Measurements from ENCODE around the gene PRKN.
"Not testable (repeated sequence)": the region's sequence is repeated elsewhere in the genome, so short reads cannot be mapped to it uniquely, and the experiment has no call there.

PRKN gene

DNA sequence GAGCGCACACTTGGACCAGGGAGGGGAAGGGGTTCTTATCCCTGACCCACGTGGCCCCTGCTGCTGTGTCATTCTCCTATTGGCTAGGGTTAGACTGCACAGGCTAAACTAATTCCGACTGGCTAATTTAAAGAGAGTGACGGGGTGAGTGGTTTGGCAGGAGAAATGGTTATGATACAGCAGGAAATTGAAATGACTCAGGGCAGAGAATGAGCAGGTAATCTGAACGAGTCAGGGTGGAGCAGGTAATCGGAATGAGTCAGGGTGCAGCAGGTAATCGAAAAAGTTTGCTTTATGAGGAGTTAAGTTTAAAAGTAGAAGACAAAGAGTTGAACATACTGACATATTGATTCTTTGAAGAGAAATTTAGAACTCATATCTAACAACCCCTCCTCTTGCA, 1417.8 kb downstream of the PRKN start:
- H3K4me2 ChIP-seq (ENCODE audit: low read length, poor library complexity, severe bottlenecking); H2BK15ac ChIP-seq (ENCODE audit: low read depth, poor library complexity, severe bottlenecking); H2AK5ac ChIP-seq (ENCODE audit: low read length, severe bottlenecking); H3K36me3 ChIP-seq (ENCODE audit: control insufficient read depth in 1 of 2, insufficient read depth in 2 of 2, low read depth in 1 of 2, low read length in 2 of 2); DNase-seq; H2AFZ ChIP-seq (ENCODE audit: low read depth, low read length); H3K27ac ChIP-seq (ENCODE audit: low read length, poor library complexity, severe bottlenecking); H2BK5ac ChIP-seq (ENCODE audit: low read depth, low read length, poor library complexity, severe bottlenecking); H3K27me3 ChIP-seq (ENCODE audit: control insufficient read depth in 1 of 2, insufficient read depth in 1 of 2, low read length in 2 of 2); H3K23ac ChIP-seq (ENCODE audit: low read length in 2 of 2); H2BK12ac ChIP-seq (ENCODE audit: low read length in 2 of 2); H3K14ac ChIP-seq (ENCODE audit: low read length in 2 of 2); H3K79me1 ChIP-seq (replicated peaks; ENCODE audit: low read length, poor library complexity, severe bottlenecking); H4K8ac ChIP-seq (ENCODE audit: low read length); H3K9me3 ChIP-seq (ENCODE audit: control insufficient read depth, low read length); H3K4me3 ChIP-seq (ENCODE audit: insufficient read depth in 1 of 2, low read depth in 1 of 2, low read length in 2 of 2); H3K9ac ChIP-seq (ENCODE audit: low read length); H2BK120ac ChIP-seq (ENCODE audit: low read depth, low read length); H3K4me1 ChIP-seq (ENCODE audit: control insufficient read depth, insufficient read depth, low read depth, low read length); H3K18ac ChIP-seq (ENCODE audit: low read depth in 1 of 2, low read length in 2 of 2); H3K4ac ChIP-seq (ENCODE audit: low read depth in 1 of 2, low read length in 2 of 2); H4K91ac ChIP-seq (ENCODE audit: low read length): not testable (repeated sequence)
- WGBS: 83% methylated on average over 6 of the region's 7 CpGs

DNA sequence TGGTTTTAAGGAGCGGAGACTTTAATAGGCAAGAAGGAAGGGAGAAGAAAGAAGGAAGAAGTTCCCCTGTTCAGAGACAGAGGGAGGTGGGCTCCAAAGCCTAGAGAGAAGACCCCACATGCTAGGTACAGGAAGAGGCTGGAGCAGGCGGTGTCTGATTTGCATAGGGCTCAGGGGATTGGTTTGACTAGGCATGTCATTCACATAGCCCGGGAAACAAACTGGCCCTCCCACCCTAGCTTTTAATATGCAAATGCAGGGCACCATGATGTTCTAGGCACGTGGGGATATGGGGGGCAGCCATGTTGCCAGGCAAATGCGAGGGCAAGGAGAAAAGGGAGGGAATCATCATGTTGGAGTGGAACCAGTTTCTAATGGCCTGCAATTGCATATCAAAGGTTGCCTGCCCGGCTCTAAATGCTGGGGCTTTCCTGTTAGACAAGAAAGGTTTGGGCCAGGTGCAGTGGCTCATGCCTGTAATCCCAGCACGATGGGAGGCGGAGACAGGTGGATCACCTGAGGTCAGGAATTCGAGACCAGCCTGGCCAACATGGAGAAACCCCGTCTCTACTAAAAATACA, 1419.4 kb downstream of the PRKN start:
- Histone ChIP-seq H3K23ac (ENCODE audit: low read length in 2 of 2) (no peak overlapping the region), H3K27me3 (ENCODE audit: control insufficient read depth in 1 of 2, insufficient read depth in 1 of 2, low read length in 2 of 2) (no peaks in the 10 kb centered on the region), H2AK5ac (ENCODE audit: low read length, severe bottlenecking) (no peak overlapping the region), H3K27ac (ENCODE audit: low read length, poor library complexity, severe bottlenecking) (no peak overlapping the region), H2BK5ac (ENCODE audit: low read depth, low read length, poor library complexity, severe bottlenecking) (no peak overlapping the region), H3K9ac (ENCODE audit: low read length) (no peak overlapping the region), H3K4me1 (ENCODE audit: control insufficient read depth, insufficient read depth, low read depth, low read length) (no peaks in the 10 kb centered on the region), H3K36me3 (ENCODE audit: control insufficient read depth in 1 of 2, insufficient read depth in 2 of 2, low read depth in 1 of 2, low read length in 2 of 2) (no peaks in the 10 kb centered on the region), H2BK12ac (ENCODE audit: low read length in 2 of 2) (no peak overlapping the region), H3K4me2 (ENCODE audit: low read length, poor library complexity, severe bottlenecking) (no peak overlapping the region), H2AFZ (ENCODE audit: low read depth, low read length) (no peak overlapping the region), H3K79me1 (replicated peaks; ENCODE audit: low read length, poor library complexity, severe bottlenecking) (no peaks in the 10 kb centered on the region), H4K8ac (ENCODE audit: low read length) (no peak overlapping the region), H2BK15ac (ENCODE audit: low read depth, poor library complexity, severe bottlenecking) (no peak overlapping the region), H3K4me3 (ENCODE audit: insufficient read depth in 1 of 2, low read depth in 1 of 2, low read length in 2 of 2) (no peak overlapping the region), H4K91ac (ENCODE audit: low read length) (no peak overlapping the region), H3K18ac (ENCODE audit: low read depth in 1 of 2, low read length in 2 of 2) (no peak overlapping the region), H3K4ac (ENCODE audit: low read depth in 1 of 2, low read length in 2 of 2) (no peak overlapping the region), H3K14ac (ENCODE audit: low read length in 2 of 2) (no peak overlapping the region), H2BK120ac (ENCODE audit: low read depth, low read length) (no peak overlapping the region), H3K9me3 (ENCODE audit: control insufficient read depth, low read length) (no peaks in the 10 kb centered on the region)
- no peak for DNase-seq
- WGBS: 76% methylated on average over 9 of the region's 10 CpGs

DNA sequence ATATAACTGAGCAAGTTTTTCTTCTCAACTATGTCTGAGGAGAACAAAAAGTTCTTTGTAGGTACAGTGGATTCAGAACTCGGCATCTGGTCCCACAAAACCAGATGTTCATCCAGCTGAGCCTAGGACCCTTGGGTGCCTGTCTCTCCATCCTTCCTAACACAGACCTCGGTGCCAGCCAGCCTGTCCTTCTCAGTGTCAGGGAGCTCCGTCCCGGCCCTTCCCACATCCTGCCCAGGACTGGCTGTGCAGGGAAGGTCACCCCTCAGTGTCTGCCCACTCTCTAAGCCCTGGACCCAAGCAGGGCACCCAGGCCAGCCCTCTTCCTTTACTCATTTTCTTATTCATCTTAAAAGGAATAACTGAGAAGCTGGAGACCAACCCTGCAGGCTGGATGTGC, 1421.7 kb downstream of the PRKN start:
- Histone ChIP-seq H3K23ac (ENCODE audit: low read length in 2 of 2) (no peak overlapping the region), H3K9me3 (ENCODE audit: control insufficient read depth, low read length) (no peaks in the 10 kb centered on the region), H2AK5ac (ENCODE audit: low read length, severe bottlenecking) (no peak overlapping the region), H2BK120ac (ENCODE audit: low read depth, low read length) (no peak overlapping the region), H3K18ac (ENCODE audit: low read depth in 1 of 2, low read length in 2 of 2) (no peak overlapping the region), H4K91ac (ENCODE audit: low read length) (no peak overlapping the region), H2BK5ac (ENCODE audit: low read depth, low read length, poor library complexity, severe bottlenecking) (no peak overlapping the region), H3K4me3 (ENCODE audit: insufficient read depth in 1 of 2, low read depth in 1 of 2, low read length in 2 of 2) (no peak overlapping the region), H3K27me3 (ENCODE audit: control insufficient read depth in 1 of 2, insufficient read depth in 1 of 2, low read length in 2 of 2) (no peaks in the 10 kb centered on the region), H4K8ac (ENCODE audit: low read length) (no peak overlapping the region), H3K27ac (ENCODE audit: low read length, poor library complexity, severe bottlenecking) (no peak overlapping the region), H3K4ac (ENCODE audit: low read depth in 1 of 2, low read length in 2 of 2) (no peak overlapping the region), H3K4me2 (ENCODE audit: low read length, poor library complexity, severe bottlenecking) (no peak overlapping the region), H3K79me1 (replicated peaks; ENCODE audit: low read length, poor library complexity, severe bottlenecking) (no peaks in the 10 kb centered on the region), H3K4me1 (ENCODE audit: control insufficient read depth, insufficient read depth, low read depth, low read length) (no peaks in the 10 kb centered on the region), H3K36me3 (ENCODE audit: control insufficient read depth in 1 of 2, insufficient read depth in 2 of 2, low read depth in 1 of 2, low read length in 2 of 2) (no peaks in the 10 kb centered on the region), H2BK15ac (ENCODE audit: low read depth, poor library complexity, severe bottlenecking) (no peak overlapping the region), H2AFZ (ENCODE audit: low read depth, low read length) (no peak overlapping the region), H3K14ac (ENCODE audit: low read length in 2 of 2) (no peak overlapping the region), H2BK12ac (ENCODE audit: low read length in 2 of 2) (no peak overlapping the region), H3K9ac (ENCODE audit: low read length) (no peak overlapping the region)
- 91% methylated on average over 4 of the region's 4 CpGs for WGBS
- no peak for DNase-seq

DNA sequence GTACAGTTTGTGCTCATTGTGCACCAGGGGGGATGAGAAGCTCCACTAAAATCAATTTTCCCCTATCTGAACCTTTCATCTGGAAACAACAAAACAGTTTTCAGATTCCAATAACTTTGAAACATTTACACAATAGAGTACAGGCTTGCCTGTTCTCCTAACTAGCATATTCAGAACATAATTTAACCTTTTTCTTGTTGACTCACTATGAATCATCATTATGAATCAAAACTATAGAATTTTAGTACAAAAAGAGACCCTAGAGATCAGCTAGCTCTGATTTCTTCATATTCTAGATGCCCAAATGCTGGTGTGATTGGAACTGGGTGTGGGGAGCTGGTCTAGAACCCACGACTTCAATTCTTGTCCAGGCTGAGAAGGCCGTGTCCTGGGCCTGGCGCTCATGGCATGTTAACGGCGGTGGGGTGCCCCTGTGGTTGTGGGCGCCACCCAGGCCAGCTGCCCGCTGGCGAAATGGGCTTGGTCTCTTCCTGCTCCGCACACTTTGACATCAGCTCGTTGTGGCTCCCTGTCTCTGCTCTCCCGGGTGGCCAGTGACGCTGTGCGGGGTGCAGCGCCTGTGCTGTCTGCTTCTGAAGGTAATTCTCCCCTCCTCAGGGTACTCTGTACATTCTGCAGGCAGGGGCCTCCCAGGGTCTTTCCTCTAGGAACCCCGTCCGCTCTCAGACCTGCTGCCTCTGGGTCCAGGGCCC, 1423.8 kb downstream of the PRKN start:
- H3K27ac ChIP-seq (ENCODE audit: low read length, poor library complexity, severe bottlenecking): no peak overlapping the region
- H2AFZ ChIP-seq (ENCODE audit: low read depth, low read length): no peak overlapping the region
- H4K91ac ChIP-seq (ENCODE audit: low read length): peak overlapping the region; percentile 39
- no peaks in the 10 kb centered on the region for H3K9me3 ChIP-seq (ENCODE audit: control insufficient read depth, low read length)
- peak overlapping the region; percentile 40 for H2BK15ac ChIP-seq (ENCODE audit: low read depth, poor library complexity, severe bottlenecking)
- 90% methylated on average over 16 of the region's 16 CpGs for WGBS
- DNase-seq: no peak
- no peak overlapping the region for H3K9ac ChIP-seq (ENCODE audit: low read length)
- no peak overlapping the region for H3K4me3 ChIP-seq (ENCODE audit: insufficient read depth in 1 of 2, low read depth in 1 of 2, low read length in 2 of 2)
- H2BK12ac ChIP-seq (ENCODE audit: low read length in 2 of 2): no peak overlapping the region
- no peak overlapping the region for H3K4ac ChIP-seq (ENCODE audit: low read depth in 1 of 2, low read length in 2 of 2)
- H3K27me3 ChIP-seq (ENCODE audit: control insufficient read depth in 1 of 2, insufficient read depth in 1 of 2, low read length in 2 of 2): no peaks in the 10 kb centered on the region
- no peak overlapping the region for H3K14ac ChIP-seq (ENCODE audit: low read length in 2 of 2)
- H2AK5ac ChIP-seq (ENCODE audit: low read length, severe bottlenecking): no peak overlapping the region
- no peak overlapping the region for H3K4me2 ChIP-seq (ENCODE audit: low read length, poor library complexity, severe bottlenecking)
- no peaks in the 10 kb centered on the region for H3K36me3 ChIP-seq (ENCODE audit: control insufficient read depth in 1 of 2, insufficient read depth in 2 of 2, low read depth in 1 of 2, low read length in 2 of 2)
- peak overlapping the region; percentile 38 for H4K8ac ChIP-seq (ENCODE audit: low read length)
- H3K18ac ChIP-seq (ENCODE audit: low read depth in 1 of 2, low read length in 2 of 2): no peak overlapping the region
- H3K4me1 ChIP-seq (ENCODE audit: control insufficient read depth, insufficient read depth, low read depth, low read length): no peaks in the 10 kb centered on the region
- H3K79me1 ChIP-seq (replicated peaks; ENCODE audit: low read length, poor library complexity, severe bottlenecking): no peaks in the 10 kb centered on the region
- no peak overlapping the region for H2BK5ac ChIP-seq (ENCODE audit: low read depth, low read length, poor library complexity, severe bottlenecking)
- no peak overlapping the region for H3K23ac ChIP-seq (ENCODE audit: low read length in 2 of 2)
- no peak overlapping the region for H2BK120ac ChIP-seq (ENCODE audit: low read depth, low read length)
